AG04449 (cell line): ENCODE measurements around the gene LMNTD2.
A peak's percentile ranks its signal among the peaks of the same experiment; 100 is the strongest.

Source experiments
- CTCF ChIA-PET: fragments of 350-600 bp; formaldehyde crosslinking; extraction: SDS; loops from one replicate; lab custom pipeline; 2021; ENCODE audit warnings: antibody characterized with exemption; lab: Yijun Ruan, JAX
- POLR2A ChIA-PET: fragments of 400-600, 350-600 bp; formaldehyde crosslinking; extraction: SDS; loops from one replicate; lab custom pipeline; 2020; ENCODE audit warnings: antibody characterized with exemption, inconsistent platforms; lab: Yijun Ruan, JAX
- DNase-seq: peaks from one replicate; pipeline ENCODE4 v3.0.0-alpha.2; 2010; ENCODE audit warnings: low read depth, low spot score
- H3K4me3 ChIP-seq: 2 replicates; pipeline ENCODE4 v1.5.1; 2011; ENCODE audit warnings: low read depth, mild to moderate bottlenecking, control low read depth, low read length
- TF ChIP-seq, protein P1 (sequence below): IDR thresholded peaks from one replicate; pipeline ENCODE4 v1.5.1; 2011; ENCODE audit warnings: mild to moderate bottlenecking, moderate library complexity, low read length, control low read depth, inconsistent platforms; ENCODE audit not compliant: insufficient read depth; ENCODE audit errors: missing control alignments

LMNTD2 gene

DNA sequence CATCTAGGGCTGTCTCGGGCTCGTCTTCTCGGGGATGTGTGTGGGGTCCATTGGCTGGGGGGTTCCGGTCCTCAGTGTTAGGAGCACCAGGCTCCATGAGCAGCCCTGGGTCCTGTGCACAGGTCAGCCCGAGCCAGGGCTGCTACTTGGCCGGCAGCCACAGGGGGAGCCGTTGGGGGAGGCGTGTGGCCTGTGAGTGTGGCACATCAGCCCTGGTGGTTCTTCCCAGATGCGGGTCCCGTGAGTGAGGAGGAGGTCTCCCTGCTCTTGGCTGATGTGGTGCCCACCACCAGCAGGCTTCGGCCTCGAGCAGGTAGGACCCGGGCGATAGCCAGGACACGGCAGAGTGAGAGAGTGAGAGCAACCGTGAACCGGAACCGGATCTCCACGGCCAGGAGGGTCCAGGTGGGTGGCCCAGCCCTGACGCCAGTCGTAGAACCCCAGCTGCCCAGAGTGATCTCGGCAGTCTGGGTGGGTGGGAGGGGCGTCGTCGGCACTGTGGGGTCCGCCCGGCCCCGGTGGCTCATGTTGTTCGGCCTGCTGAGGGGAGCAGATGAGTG lies 36.7 kb upstream of the LMNTD2 start:
- ChIA-PET CTCF (no interaction called here), POLR2A (no interaction called here)
- no peak for DNase-seq
- H3K4me3 ChIP-seq: no peak overlapping the region
- TF ChIP-seq, protein P1, sequence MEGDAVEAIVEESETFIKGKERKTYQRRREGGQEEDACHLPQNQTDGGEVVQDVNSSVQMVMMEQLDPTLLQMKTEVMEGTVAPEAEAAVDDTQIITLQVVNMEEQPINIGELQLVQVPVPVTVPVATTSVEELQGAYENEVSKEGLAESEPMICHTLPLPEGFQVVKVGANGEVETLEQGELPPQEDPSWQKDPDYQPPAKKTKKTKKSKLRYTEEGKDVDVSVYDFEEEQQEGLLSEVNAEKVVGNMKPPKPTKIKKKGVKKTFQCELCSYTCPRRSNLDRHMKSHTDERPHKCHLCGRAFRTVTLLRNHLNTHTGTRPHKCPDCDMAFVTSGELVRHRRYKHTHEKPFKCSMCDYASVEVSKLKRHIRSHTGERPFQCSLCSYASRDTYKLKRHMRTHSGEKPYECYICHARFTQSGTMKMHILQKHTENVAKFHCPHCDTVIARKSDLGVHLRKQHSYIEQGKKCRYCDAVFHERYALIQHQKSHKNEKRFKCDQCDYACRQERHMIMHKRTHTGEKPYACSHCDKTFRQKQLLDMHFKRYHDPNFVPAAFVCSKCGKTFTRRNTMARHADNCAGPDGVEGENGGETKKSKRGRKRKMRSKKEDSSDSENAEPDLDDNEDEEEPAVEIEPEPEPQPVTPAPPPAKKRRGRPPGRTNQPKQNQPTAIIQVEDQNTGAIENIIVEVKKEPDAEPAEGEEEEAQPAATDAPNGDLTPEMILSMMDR: peak; percentile 6

DNA sequence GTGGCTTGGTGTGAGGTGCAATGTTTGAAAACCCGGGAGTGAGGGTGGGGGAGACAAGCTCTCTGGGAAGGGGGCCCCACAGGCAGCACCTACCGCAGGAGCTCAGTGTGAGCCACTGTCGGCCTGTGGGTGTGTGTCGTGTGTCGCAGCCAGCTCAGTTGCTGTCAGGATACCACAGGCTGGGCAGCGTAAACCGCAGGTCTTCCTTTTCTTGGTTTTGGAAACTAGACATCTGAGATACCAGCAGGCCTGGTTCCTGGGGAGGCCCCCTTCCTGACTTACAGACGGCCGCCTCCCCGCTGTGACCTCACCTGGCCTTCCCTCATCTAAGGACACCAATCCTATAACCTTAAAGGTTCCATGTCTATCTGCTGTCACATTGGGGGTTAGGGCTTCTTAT lies 35.8 kb upstream of the LMNTD2 start:
- ChIA-PET CTCF (no interaction called here), POLR2A (no interaction called here)
- DNase-seq: no peak
- H3K4me3 ChIP-seq: no peak overlapping the region
- TF ChIP-seq, protein P1: no peak

DNA sequence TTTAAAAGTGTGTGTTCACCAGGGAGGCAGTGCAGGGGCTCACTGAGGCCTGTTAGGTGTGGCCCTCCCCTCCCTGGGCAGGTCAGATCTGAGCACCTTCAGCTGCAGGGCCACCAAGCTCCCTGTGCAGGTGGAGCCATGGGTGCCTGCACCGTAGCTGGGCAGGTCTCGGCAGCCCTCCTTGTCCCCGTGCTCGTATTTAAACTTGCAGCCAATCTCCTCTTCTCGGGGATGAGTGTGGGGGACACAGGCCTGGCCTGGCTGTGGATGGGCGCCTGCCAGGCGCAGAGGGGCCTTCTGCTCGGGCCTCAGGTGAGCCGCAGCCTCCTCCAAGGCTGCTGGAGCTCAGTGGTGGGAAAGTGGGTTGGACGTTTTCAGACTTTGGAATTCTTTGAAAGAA lies 34.9 kb upstream of the LMNTD2 start:
- POLR2A ChIA-PET: no interaction called here
- no peak for DNase-seq
- CTCF ChIA-PET: no interaction called here
- TF ChIP-seq, protein P1: no peak
- H3K4me3 ChIP-seq: no peak overlapping the region

GRCh38 chr11:593347-593746 lies 32.8 kb upstream of the LMNTD2 start:
- POLR2A ChIA-PET: no interaction called here
- DNase-seq: no peak
- H3K4me3 ChIP-seq: no peak overlapping the region
- TF ChIP-seq, protein P1: no peak
- CTCF ChIA-PET: no interaction called here

DNA sequence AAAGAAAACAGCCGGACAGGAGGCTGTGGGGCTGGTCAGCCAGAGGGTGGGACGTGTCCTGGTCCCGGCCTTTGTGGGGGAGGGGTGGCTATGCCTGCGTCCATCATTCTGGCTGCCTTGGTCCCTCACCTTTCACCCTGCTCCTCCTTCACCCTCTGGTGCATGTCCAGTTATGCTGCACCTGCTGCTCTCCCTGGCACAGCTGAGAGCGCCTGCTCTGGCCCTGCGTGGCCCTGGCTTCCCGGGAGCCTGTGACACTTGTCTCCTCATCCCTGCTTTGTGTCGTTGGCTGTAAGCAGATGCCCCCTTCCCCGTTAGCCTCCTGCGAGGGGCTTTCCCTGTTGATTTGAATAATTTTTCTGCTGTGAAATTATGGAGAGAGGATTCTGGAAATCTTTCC lies 32.4 kb upstream of the LMNTD2 start:
- H3K4me3 ChIP-seq: no peak overlapping the region
- TF ChIP-seq, protein P1: no peak
- DNase-seq: no peak
- CTCF ChIA-PET: no interaction called here
- POLR2A ChIA-PET: no interaction called here

DNA sequence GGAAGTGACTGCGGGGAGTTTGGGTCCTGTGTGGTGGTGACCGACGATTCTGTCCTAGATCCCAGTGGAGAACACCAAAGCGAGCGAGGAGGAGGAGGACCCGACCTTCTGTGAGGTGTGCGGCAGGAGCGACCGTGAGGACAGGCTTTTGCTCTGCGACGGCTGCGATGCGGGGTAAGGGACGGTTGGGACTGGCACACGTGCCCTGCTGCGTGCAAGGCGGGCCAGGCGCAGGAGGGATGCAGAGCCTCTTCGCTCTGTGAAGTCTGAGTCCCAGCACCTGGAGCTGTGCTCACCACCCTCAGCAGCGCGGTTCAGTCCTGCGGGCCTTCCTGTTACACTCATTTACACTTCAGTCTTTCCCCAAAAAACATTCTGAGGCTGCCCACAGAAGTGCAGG lies 32.0 kb upstream of the LMNTD2 start:
- no peak for DNase-seq
- H3K4me3 ChIP-seq: no peak overlapping the region
- TF ChIP-seq, protein P1: no peak
- POLR2A ChIA-PET: no interaction called here
- CTCF ChIA-PET: no interaction called here
